ENCODE results near the gene IRX2. TPM values are rescaled to one million over a fixed set of nuclear protein-coding genes. Genes with fewer than 3 reads are reported as not detected.

IRX2 gene
- total and polyA plus RNA-seq, 2 of the 8 experiments (the other 6 are each of a cell fraction or from before 2014, with no cell fraction given): 23.4 to 40.4 TPM

DNA sequence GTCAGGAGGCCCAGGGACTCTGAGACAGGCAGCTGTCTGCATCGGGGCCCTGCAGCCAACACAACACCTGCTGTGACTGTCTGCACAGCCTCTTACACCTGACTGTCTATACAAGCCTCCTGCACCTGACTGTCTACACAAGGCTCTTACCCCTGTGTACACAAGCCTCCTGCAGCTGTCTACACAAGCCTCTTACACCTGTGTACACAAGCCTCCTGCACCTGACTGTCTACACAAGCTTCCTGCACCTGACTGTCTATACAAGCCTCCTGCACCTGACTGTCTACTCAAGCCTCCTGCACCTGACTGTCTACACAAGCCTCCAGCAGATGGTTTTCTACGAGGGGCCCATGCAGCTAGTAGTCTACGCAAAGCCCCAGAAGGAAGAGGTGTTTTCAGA, 18.6 kb downstream of the IRX2 start (continued):
- TF ChIP-seq, protein P1, sequence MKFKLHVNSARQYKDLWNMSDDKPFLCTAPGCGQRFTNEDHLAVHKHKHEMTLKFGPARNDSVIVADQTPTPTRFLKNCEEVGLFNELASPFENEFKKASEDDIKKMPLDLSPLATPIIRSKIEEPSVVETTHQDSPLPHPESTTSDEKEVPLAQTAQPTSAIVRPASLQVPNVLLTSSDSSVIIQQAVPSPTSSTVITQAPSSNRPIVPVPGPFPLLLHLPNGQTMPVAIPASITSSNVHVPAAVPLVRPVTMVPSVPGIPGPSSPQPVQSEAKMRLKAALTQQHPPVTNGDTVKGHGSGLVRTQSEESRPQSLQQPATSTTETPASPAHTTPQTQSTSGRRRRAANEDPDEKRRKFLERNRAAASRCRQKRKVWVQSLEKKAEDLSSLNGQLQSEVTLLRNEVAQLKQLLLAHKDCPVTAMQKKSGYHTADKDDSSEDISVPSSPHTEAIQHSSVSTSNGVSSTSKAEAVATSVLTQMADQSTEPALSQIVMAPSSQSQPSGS (IDR thresholded peaks at IDR 0.05; ENCODE audit: low read length): no peak
- TF ChIP-seq TAF7 (optimal IDR thresholded peaks at IDR 0.05; ENCODE audit: borderline replicate concordance, low read depth, low read length) (no peak), SP2 (IDR thresholded peaks at IDR 0.05; ENCODE audit: low read length) (no peak), FOSL1 (IDR thresholded peaks at IDR 0.05; ENCODE audit: insufficient read depth, low read depth, low read length) (no peak), CHD1 (IDR thresholded peaks at IDR 0.05; ENCODE audit: low read depth, low read length) (no peak)
- TF ChIP-seq, protein P2, sequence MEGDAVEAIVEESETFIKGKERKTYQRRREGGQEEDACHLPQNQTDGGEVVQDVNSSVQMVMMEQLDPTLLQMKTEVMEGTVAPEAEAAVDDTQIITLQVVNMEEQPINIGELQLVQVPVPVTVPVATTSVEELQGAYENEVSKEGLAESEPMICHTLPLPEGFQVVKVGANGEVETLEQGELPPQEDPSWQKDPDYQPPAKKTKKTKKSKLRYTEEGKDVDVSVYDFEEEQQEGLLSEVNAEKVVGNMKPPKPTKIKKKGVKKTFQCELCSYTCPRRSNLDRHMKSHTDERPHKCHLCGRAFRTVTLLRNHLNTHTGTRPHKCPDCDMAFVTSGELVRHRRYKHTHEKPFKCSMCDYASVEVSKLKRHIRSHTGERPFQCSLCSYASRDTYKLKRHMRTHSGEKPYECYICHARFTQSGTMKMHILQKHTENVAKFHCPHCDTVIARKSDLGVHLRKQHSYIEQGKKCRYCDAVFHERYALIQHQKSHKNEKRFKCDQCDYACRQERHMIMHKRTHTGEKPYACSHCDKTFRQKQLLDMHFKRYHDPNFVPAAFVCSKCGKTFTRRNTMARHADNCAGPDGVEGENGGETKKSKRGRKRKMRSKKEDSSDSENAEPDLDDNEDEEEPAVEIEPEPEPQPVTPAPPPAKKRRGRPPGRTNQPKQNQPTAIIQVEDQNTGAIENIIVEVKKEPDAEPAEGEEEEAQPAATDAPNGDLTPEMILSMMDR (IDR thresholded peaks at IDR 0.05; ENCODE audit: control extremely low read depth in 1 of 3, insufficient read depth in 1 of 3, low read depth in 1 of 3, low read length in 3 of 3): no peak
- TF ChIP-seq, protein P3, sequence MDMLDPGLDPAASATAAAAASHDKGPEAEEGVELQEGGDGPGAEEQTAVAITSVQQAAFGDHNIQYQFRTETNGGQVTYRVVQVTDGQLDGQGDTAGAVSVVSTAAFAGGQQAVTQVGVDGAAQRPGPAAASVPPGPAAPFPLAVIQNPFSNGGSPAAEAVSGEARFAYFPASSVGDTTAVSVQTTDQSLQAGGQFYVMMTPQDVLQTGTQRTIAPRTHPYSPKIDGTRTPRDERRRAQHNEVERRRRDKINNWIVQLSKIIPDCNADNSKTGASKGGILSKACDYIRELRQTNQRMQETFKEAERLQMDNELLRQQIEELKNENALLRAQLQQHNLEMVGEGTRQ (IDR thresholded peaks at IDR 0.05; ENCODE audit: low read length): no peak
